Measurements from ENCODE around the gene SHOC2.

Gene SHOC2

DNA sequence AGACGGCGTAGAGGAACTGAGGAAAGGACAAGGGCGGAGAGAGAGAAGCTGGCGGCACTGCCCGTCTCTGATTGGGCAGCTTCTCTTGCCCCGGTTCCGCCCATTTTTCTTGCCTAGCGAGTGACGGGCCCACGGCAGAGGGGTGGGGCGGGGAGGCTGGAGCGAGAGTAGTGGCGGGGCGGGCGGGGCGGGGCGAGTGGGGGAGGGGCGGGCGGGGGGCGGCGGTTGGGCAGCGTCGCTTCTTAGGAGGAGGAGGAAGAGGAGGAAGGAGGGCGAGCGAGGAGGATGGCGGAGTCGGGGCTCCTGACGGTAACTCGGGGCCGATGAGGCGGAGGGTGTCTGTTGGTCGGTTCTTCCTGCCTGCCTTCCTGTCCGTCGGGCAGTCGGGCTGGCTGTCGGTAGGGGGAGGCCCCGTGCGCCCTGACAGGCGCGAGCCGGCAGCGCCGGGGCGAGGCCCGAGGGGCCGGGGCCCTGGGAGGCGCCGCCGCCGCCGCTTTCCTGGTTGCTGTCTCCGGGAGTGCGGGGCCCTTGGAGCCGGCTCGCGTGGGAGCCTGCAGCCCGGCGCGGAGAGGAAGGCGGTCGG is at the start of gene SHOC2:
TSS of gene SHOC2 (plus strand) at position 256 of the 583 bp plus-strand sequence. CDS start 44,755 bp downstream, outside the sequence.
- no peak for DNase-seq (ENCODE audit: low read depth in 2 of 2)

DNA sequence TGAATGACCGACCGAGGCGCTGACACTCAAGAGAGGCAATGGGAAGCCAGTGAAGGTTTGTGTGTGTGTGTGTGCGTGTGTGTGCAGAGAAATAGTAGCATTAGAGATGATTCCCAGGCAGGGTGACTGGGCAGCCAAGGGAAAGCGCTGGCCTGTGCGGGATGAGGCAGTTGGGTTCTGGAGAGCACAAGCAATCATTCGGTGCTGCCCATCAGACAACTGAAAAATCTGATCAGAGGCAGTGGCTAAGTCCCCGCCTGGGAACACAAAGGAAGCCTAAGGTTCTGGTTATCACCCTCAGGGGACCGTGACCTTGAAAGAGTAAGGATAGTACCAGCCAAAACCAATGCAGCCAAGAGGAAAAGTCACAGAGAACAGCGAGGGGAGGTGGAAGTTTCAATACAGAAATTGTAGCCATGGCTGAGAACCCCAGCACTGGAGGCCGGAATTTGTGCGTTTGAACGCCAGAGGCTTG is 48.5 kb upstream of the SHOC2 start:
- no peak for DNase-seq (ENCODE audit: low read depth in 2 of 2)

DNA sequence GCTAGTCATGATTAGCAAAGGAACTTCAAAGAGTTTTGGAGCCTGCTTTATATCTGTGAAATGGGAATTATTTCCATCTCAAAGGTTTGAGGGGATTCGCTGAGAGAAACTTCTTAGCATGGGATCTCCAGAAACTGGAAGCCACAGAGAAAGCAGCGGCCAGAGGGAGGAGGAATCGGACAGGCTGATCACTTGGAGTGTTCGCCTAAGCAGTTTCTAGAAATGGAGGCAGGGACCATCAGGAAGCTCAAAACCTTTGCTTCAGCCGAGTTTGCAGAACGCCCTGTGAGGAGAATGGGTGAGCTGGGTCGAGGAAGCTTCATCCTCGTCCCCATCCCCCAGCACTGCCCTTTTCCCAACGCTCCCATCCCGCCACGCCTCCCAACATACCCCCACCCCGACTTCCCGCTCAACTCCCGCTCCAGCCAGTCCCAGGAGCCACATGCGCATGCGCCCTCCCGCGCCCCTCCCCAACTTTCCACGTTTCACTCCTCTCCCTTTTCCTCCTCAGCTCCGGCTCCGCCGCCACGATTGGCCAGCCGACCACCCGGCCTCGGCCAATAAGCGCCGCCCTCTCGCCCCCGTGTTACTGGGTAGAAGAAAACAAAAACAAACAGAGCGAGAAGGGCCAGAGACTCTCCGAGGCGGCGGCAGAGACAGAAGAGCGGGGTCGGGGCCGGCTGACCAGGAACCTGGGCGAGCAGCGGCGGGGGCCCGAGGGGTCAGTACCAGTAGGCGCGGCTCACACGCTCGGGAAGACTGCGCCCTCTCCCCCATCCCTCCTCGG is 47.9 kb upstream of the SHOC2 start, which contains the start of gene PDCD4:
TSS of gene PDCD4 (plus strand) at position 631 of the 787 bp plus-strand sequence. CDS start 4,100 bp downstream, outside the sequence.
- DNase-seq (ENCODE audit: low read depth in 2 of 2) = peak; percentile 96 to 97

DNA sequence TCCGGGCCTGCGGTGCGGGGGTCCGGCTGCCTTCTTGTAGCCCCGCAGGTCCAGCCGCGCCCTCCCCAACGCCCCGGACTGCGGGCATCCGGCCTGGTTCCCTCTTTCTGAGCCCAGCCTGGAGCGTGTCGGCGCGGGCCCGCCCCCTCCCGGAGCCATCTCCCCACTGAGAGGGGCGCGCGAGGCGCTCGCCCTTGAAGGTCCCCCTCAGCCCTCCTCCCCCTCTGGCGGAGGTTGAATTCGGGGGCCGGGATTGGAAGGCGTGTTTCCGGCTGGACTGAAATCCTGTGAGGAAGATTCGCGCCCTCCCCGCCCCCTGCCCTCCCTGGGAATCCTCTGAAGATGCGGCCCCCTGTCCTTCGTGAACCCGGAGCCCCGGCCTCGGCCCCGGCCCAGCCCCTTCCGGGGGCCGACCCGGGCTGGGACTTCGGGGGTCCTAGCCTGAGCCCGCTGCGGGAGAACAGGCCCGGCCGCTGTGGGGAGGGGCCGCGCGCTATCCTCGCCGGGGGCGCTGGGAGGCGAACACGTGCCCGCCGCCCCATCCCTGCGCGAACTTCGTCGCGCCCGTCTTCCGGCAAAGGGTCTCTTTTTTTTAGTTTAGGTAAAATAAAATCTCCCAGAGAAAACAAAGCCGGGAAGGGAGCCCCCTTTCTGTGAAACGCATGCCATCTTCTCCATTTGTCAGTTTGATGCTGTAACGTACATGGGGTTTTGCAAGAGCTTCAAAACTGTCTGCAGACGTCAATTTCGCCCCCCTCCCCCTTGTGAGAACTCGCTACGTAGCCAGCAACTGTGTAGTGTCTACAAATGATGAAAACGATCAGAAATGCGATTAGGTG is 47.0 kb upstream of the SHOC2 start:
- DNase-seq (ENCODE audit: low read depth in 2 of 2) = peak; percentile 51 to 60

DNA sequence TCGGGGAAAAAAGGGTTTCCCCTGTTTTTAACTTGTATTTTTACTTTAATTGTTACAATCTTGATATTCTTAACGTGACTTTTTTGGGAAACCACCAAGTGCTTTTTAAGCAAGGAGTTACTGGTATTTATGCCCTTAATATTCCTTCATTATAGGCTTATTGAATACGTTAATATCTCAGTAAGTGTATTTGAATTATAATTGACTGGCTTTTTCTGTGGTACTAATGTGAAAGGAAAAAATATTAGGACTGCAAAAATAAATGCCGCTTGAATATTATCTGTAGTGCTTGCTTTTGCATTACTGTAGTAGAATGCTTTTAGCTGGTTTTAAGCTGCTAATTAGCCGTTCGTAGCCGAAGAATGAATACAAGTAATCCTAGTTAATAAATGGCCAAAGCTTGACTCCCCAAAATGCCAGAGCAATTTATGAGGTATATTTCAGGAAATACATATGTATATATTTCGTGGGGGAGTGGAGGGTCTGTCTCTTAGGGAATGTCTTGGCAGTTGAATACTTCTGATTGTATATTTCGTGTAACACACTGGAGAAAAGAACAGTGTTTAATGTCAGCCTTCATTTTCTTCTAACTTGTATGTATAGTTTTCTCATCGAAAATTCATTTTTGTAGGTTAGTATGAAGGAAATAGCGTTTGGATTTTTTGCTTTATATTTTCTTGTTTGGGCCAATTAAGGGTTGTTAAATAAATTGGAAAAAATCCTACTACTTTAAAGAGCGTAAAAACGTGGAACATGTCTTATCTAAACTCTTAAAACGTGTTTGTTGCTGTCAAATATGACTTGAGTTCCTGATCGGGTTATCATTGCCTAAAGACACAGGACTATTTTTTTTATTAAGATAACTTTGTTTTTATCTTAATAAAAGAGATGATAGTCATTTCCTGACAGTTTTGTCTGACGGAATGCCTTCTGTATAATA is 46.1 kb upstream of the SHOC2 start:
- no peak for DNase-seq (ENCODE audit: low read depth in 2 of 2)

DNA sequence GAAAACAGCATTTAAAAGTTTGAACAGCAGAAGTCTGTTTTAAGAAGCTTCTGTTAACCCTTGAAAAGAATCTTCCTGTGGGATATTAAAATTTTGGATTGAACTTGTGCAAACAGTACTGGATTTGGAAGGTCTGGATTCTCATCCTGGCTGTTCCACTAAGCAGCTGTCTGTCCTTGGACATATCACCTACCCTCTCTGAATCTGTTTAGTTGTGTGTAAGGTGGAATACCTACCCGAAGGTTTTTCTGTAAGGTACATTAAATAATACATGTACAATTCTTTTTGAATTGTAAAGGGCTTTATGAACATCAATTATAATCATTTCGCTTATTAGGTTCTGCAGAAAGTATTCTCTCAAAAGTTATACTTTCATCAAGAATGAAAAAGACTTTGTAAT is 45.5 kb upstream of the SHOC2 start:
- no peak for DNase-seq (ENCODE audit: low read depth in 2 of 2)

DNA sequence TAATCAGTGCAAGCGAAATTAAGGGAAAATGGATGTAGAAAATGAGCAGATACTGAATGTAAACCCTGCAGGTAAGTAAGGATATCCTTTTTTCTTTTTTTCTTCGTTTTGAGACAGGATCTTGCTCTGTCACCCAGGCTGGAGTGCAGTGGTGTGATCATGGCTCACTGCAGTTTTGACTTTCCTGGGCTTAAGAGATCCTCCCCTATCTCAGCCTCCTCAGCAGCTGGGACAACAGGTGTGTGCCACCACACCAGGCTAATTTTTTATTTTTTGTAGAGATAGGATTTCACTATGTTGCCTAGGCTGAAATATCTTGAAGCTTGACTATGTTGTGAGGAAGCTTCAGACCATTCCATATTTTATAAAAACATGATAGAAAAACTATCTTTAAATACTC is 43.4 kb upstream of the SHOC2 start:
- DNase-seq (ENCODE audit: low read depth in 2 of 2) = no peak

DNA sequence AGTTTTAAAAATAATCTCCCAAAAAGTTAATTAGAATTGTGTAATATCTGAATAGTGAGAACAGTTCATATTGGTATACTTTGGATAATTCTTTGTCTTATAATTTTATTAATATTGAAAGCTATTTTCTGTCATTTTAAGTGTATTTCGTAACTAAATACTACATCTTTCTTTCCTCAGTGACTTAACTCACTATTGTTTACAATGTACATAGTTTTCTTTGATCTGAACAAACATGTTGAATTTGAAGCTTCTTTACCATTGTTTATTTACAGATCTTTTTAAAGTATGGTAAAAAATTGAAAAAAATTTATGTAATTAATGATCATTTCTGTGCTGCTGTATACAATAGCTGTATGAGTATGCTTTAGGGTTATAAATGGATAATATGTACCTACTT is 42.6 kb upstream of the SHOC2 start:
- no peak for DNase-seq (ENCODE audit: low read depth in 2 of 2)

DNA sequence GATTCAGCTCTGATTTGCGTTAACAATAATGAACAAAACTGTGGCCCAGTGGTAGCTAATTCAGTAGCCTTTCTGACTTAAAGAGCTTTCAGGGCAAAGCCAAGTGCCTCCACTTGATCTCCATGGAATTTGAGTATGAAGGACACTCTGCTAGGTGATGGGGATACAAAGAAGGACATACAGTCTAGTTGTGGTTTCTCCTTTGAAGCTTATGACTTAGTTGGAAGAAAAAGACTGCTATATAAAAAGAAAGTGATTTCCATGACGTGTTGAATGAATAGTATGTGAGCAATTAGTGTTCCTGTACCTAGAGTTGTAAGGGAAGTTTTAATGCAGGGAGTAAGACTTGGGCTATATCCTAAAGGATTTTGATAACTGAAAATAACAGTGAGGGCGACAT is 39.4 kb upstream of the SHOC2 start:
- no peak for DNase-seq (ENCODE audit: low read depth in 2 of 2)

DNA sequence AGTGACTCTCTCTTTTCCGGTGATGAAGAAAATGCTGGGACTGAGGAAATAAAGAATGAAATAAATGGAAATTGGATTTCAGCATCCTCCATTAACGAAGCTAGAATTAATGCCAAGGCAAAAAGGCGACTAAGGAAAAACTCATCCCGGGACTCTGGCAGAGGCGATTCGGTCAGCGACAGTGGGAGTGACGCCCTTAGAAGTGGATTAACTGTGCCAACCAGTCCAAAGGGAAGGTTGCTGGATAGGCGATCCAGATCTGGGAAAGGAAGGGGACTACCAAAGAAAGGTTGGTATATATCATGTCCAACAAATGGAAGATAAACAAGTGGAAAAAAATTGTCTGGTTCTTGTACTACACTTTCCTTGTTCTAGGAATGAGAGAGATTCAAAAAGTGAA is 38.2 kb upstream of the SHOC2 start:
- DNase-seq (ENCODE audit: low read depth in 2 of 2) = no peak

DNA sequence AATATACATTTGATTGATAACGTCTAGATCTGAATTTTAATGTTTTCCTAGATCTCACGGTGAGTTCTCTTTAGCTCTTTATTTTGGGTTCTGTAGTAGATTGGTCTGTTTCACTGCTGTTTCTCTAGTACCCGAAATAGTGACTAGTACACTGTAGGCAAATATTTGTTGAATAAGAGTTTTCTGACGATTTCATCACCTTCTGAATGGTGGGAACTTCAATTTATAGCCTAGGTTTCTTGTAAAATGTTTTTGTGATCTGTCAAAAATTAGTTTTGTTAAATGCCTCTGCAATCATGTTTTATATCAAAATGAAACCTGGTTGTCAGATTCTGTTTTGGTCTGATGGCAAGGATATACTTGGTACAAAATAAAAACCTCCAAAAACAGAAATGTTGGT is 37.5 kb upstream of the SHOC2 start:
- DNase-seq (ENCODE audit: low read depth in 2 of 2) = no peak

DNA sequence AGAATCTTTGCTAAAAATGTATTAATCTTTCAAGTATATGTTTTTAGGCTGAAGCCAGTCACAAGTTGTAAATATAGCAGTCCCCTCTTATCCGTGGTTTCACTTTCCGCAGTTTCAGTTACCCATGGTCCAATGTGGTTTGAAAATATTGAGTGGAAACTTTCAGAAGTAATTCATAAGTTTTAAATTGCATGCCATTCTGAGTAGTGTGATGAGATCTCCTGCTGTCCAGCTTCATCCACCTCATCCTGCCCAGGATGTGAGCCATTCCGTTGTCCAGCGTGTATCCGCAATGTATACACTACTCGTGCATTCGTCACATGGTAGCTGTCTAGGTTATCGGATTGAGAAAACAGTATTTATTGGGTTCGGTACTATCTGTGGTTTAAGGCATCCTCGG is 35.5 kb upstream of the SHOC2 start:
- no peak for DNase-seq (ENCODE audit: low read depth in 2 of 2)

DNA sequence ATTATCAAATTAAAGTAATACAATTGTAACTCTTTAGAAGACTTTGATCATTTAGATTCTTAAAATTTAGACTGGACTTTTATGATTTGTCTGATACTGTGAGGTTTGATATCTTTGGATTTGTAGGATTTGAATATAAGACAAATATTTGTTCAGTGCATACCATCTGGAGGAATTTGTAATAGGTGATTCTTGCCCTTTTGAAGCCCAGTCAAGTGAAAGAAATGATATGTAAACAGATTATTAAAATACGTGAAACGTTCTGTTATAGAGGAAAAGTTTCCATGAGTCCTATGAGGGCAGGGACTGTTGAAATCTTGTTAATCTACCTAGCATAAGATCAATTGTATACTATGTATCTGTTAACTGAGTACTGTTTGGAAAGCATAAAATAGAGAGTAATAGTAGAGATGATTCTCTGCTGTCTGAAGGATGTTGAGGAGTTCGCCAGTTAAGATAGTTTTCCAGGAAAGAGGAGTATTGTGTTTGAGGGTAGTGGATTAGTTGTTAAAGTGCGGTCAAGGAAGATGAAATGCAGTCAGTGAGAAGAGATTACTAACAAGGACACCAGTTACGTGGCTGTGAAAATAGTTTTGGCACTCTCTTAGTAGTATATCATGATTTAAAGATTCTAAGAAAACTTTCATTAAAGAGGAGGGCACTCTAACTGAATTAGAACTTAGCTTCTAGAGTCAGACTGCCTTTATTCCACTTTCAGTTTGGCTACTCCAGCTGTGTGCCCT is 33.3 kb upstream of the SHOC2 start:
- DNase-seq (ENCODE audit: low read depth in 2 of 2) = no peak

DNA sequence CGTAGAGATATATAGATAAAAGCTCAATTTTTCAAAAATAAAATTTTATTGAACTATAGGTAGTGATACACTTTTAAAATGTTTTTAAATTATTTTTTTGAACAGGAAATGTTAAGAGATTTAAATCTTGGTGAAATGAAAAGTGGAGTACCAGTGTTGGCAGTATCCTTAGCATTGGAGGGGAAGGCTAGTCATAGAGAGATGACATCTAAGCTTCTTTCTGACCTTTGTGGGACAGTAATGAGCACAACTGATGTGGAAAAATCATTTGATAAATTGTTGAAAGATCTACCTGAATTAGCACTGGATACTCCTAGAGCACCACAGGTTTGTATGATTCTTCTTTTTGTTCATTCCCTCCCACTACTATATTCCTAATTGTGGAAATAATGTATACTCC is 31.8 kb upstream of the SHOC2 start:
- no peak for DNase-seq (ENCODE audit: low read depth in 2 of 2)

DNA sequence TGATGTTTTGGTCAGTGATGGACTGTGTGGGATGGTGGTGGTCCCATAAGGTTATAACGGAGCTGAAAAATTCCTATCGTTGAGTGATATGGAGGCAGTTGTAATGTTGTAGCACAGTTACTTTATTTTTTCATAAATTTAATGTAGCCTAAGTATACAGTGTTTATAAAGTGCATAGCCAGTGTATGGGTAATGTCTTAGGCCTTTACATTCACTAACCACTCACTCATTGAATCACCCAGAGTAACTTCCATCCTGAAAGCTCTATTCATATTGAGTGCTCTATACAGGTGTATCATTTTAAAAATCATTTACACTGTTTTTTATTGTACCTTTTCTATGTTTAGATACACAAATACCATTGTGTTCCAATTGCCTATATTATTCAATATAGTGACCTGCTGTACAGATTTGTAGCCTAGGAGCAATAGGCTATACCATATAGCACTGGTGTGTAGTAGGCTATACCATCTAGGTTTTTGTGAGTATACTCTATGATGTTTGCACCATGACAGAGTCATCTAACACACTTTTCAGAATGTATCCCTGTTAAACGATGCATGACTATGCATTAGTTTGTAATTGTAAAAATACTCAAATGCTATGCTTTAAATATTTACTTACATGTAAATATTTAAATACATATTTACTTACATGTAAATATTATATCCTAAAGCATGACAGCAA is 26.7 kb upstream of the SHOC2 start:
- no peak for DNase-seq (ENCODE audit: low read depth in 2 of 2)

DNA sequence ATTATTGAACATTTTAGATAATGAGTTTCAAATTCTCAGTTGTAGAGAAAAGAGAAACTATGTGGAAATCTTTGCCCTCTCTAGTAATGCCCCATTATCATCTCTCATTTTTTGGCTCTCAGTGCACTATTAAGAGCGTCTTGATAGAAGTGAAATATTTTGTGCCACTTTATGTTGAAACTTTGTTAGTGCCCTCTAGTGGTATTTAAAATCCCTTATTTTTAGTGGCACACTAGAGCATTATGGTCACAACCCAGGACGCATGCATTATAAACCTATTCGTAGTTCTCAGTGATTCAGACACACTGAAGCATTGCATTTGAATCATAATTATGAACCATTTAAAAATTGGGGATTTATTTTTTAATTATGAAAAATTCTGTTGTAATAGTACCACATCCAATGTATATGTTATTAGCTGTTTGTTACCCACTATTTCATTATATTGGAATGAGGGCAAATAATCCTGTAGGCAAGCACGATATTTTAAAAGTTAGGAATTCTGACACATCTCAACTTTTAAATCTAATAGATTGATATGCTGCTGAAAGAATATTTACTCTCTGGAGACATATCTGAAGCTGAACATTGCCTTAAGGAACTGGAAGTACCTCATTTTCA is 25.7 kb upstream of the SHOC2 start:
- no peak for DNase-seq (ENCODE audit: low read depth in 2 of 2)

DNA sequence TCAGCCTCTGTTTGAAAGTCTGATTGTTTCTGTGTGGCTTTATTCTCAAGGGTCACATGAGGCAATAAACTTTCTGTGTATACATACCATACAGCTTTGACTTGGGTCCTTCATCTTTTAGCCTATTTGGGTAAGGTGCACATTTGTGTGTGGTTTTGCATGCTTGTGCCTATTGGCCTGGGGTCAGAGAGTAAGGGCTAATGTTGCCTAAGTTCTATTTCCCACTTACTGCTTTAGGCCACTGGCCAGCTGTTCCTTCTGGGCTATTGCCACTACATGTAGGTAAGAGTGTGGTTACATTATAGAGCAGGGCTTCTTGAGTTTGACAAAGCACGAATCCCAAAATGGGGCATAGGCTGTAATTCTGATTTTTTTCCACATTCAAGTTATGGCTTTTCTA is 22.2 kb upstream of the SHOC2 start:
- DNase-seq (ENCODE audit: low read depth in 2 of 2) = no peak

DNA sequence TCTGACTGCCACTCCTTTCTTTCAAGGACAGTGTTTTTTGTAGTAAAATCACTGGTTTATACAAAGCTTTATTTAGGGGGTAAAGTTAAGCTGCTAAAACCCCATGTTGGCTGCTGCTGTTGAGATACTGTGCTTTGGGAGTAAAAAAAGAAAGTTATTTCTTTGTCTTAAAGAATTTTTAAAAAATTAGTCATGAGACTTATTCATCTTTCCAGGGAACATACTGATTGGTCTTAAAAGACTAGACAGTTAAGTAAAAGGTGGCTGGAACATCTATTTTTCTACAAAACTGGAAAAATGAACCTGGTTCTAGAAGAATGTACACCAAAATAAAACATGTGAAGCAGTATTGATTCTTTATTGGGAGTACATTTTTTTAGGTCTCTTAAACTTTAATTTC is 21.0 kb upstream of the SHOC2 start:
- no peak for DNase-seq (ENCODE audit: low read depth in 2 of 2)

DNA sequence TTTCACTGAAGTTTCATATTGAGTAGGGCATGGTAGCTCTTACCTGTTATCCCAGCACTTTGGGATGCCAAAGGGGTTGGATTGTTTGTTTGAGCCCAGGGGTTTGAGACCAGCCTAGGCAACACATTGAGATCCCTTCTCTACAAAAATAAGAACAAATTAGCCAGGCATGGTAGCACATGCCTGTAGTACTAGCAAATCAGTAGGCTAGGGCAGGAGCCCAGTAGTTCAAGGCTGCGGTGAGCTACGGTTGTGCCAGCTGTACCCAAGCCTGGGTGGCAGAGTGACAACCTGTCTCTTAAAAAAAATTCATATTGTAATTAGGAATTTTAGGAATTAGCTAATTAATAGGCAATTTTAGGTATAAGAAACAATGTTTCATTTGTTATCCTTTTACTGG is 18.4 kb upstream of the SHOC2 start:
- no peak for DNase-seq (ENCODE audit: low read depth in 2 of 2)
